ENCODE data around the gene CCDC148.

- TF ChIP-seq POLR2A (IDR thresholded peaks at IDR 0.05; ENCODE audit: low read length) (no peak), GATA1 (IDR thresholded peaks at IDR 0.05; ENCODE audit: low read depth, low read length) (no peak)
Observed at GRCh38 chr2:158138255-158138654, 318.3 kb downstream of the CCDC148 start.

All from erythroblast (primary cell).